OCI-LY7 (cell line): Measurements from ENCODE around the gene BRME1. TPM values are rescaled to one million over a fixed set of nuclear protein-coding genes. Genes with fewer than 3 reads are reported as not detected.

Experiments used
- BruUV-seq: library from RNA; stranded (reverse); fragments of 400-500 nt; replicated peaks from 2 replicates; lab custom pipeline; 2021; lab: Mats Ljungman, UMichigan
- CTCF ChIA-PET: fragments of 300-600 bp; sonication (Branson Sonifier 250); formaldehyde crosslinking; loops from one replicate; lab custom pipeline; 2022; ENCODE audit warnings: antibody characterized with exemption; ENCODE audit not compliant: unreplicated experiment; lab: Charles Lee
- POLR2A ChIA-PET: fragments of 300-600 bp; sonication (Branson Sonifier 250); formaldehyde crosslinking; loops from one replicate; lab custom pipeline; 2022; ENCODE audit warnings: antibody characterized with exemption; lab: Charles Lee
- DNase-seq: peaks from one replicate; pipeline ENCODE4 v3.0.0-alpha.2; 2015; ENCODE audit warnings: low spot score
- H2AFZ ChIP-seq: fragments of 200-600 bp; sonication (generic), shearing (Covaris generic); 2 replicates; pipeline ENCODE4 v1.6.1; 2014; ENCODE audit warnings: mild to moderate bottlenecking, antibody characterized with exemption, low read length, moderate library complexity
- H3K27ac ChIP-seq: fragments of 200-600 bp; sonication (generic); 2 replicates; pipeline ENCODE4 v1.5.1; 2014; ENCODE audit warnings: mixed run types, low read depth, mild to moderate bottlenecking, moderate library complexity, low read length, inconsistent platforms; ENCODE audit not compliant: poor library complexity, severe bottlenecking
- H3K36me3 ChIP-seq: fragments of 200-600 bp; sonication (generic); 2 replicates; pipeline ENCODE4 v1.6.1; 2014; ENCODE audit warnings: mild to moderate bottlenecking, antibody characterized with exemption, low read length, moderate library complexity, mixed read lengths; ENCODE audit not compliant: insufficient read depth
- H3K4me1 ChIP-seq: fragments of 200-600 bp; sonication (generic); 2 replicates; pipeline ENCODE4 v1.5.1; 2014; ENCODE audit warnings: mild to moderate bottlenecking, low read length; ENCODE audit not compliant: insufficient read depth, poor library complexity, severe bottlenecking
- H3K4me2 ChIP-seq: fragments of 200-600 bp; sonication (generic); 2 replicates; pipeline ENCODE4 v1.6.1; 2014; ENCODE audit warnings: mild to moderate bottlenecking, low read length
- H3K4me3 ChIP-seq: fragments of 200-600 bp; sonication (generic); 2 replicates; pipeline ENCODE4 v1.5.1; 2014; ENCODE audit warnings: mild to moderate bottlenecking, low read depth, low read length; ENCODE audit not compliant: poor library complexity, severe bottlenecking
- H3K79me2 ChIP-seq: fragments of 200-600 bp; sonication (generic); 2 replicates; pipeline ENCODE4 v1.6.1; 2016; ENCODE audit warnings: low read depth, mild to moderate bottlenecking, low read length, moderate library complexity, mixed read lengths; ENCODE audit not compliant: insufficient read depth
- H3K9me2 ChIP-seq: fragments of 200-600 bp; sonication (generic); 2 replicates; pipeline ENCODE4 v1.6.1; 2016; ENCODE audit warnings: mild to moderate bottlenecking, low read length, mixed read lengths; ENCODE audit not compliant: insufficient read depth
- H3K9me3 ChIP-seq: fragments of 200-600 bp; sonication (generic); 2 replicates; pipeline ENCODE4 v1.6.1; 2014; ENCODE audit warnings: mild to moderate bottlenecking, mixed run types, low read length, mixed read lengths
- H4K20me1 ChIP-seq: fragments of 200-600 bp; sonication (generic); 2 replicates; pipeline ENCODE4 v1.6.1; 2014; ENCODE audit warnings: mild to moderate bottlenecking, antibody characterized with exemption, low read length, moderate library complexity, mixed read lengths; ENCODE audit not compliant: insufficient read depth
- CTCF ChIP-seq: fragments of 200-600 bp; sonication (generic); conservative IDR thresholded peaks from 2 replicates; pipeline ENCODE4 v1.5.1; 2014; ENCODE audit warnings: mild to moderate bottlenecking, antibody characterized with exemption, low read length, moderate library complexity, mixed read lengths
- EZH2phosphoT487 ChIP-seq: fragments of 200-600 bp; sonication (generic); IDR thresholded peaks from 2 replicates; pipeline ENCODE4 v1.6.1; 2018; ENCODE audit warnings: low read depth, borderline replicate concordance, mild to moderate bottlenecking, mixed run types, antibody characterized with exemption, low read length, moderate library complexity, mixed read lengths
- intact Hi-C: fragments of 100-400 bp; cut with micrococcal nuclease; formaldehyde crosslinking; loops from one replicate; pipeline ENCODE4 v1.10.0; 2022; ENCODE audit not compliant: unreplicated experiment
- total RNA-seq, 2 experiments: library from RNA; depleted of rRNA in 1 of 2; stranded (reverse); fragments of >200 nt in 1 of 2; shearing (Covaris generic) in 1 of 2; gene quantifications; 2 replicates each; pipeline ENCODE4 v1.2.3, GENCODE V29; 2014 to 2022

BRME1 gene
- total RNA-seq, 2 experiments from 2014 or later = 2.5 to 7.2 TPM

DNA sequence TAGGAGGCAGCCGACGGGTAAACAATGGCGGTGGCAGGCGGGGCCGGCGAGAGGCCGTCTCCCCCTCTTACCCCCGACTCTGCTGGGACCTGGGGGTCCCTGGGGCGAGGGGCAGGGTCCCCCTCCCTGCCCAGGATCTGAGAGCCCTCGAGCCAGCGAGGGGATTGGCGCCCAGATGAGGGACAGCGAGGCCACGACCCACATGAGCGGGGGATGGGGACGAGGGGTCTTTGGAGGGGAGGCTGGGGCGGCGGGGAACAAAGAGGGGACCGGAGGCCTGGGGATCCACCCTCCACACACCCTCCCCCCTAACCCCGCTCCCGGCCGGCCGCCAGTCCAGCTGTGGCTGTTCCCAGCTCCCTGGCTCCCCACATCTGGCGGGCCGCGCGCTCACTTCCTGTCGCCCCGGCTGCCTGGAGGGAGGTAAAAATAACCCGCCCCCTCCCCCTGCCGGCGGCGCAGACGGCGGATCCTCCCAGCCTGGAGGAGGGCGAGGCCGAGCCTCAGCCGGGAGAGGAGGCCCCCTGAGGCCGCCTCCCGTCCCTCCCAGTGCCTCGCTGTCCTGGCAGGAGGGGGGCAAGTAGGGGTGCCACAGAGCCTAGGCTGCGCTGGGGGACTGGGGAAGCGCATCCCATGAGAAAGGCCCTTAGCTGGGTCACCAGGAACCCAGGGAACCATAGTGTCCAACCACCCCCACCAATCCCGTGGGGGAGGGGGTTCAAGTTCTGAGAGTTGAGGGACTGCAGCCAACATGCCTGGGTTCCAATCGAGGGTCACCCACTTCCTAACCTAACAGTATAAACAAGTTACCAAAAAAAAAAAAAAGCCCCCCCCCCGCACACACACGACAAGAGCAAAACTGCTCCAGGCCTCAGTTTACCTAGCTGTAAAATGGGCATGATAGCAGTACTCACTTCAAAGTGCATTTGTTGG, 58.2 kb downstream of the BRME1 start:
- Histone ChIP-seq H3K4me2 (peak overlapping the region; percentile 86), H3K4me3 (peak overlapping the region; percentile 64), H3K9me2 (no peaks in the 10 kb centered on the region), H4K20me1 (no peaks in the 10 kb centered on the region), H3K79me2 (no peaks in the 10 kb centered on the region), H2AFZ (peak overlapping the region; percentile 86), H3K4me1 (peaks cover 36% of the 10 kb centered on the region), H3K27ac (peak overlapping the region; percentile 47), H3K36me3 (no peaks in the 10 kb centered on the region), H3K9me3 (no peaks in the 10 kb centered on the region)
- TF ChIP-seq EZH2phosphoT487 = no peak
- CTCF ChIA-PET = interaction anchor here (0.5 kb wide), 1 partner anchor 409 kb away, joined by 7 read pairs; no protein-coding TSS in a partner anchor
- peak; percentile 70 for DNase-seq
- POLR2A ChIA-PET = interaction anchor here (0.7 kb wide), 1 partner anchor 38 kb away, joined by 5 read pairs; no protein-coding TSS in a partner anchor
- intact Hi-C loops = no loop called here
- BruUV-seq = no TSS peak

- H3K9me2 ChIP-seq = no peaks in the 10 kb centered on the region
- TF ChIP-seq CTCF (no peak), EZH2phosphoT487 (no peak)
- no peaks in the 10 kb centered on the region for H4K20me1 ChIP-seq
- H3K36me3 ChIP-seq = no peaks in the 10 kb centered on the region
- peaks cover 41% of the 10 kb centered on the region for H3K4me1 ChIP-seq
- BruUV-seq = no TSS peak
- H3K9me3 ChIP-seq = no peaks in the 10 kb centered on the region
- H3K27ac ChIP-seq = peak overlapping the region; percentile 47
- peak; percentile 80 for DNase-seq
- H3K4me3 ChIP-seq = peak overlapping the region; percentile 64
- peak overlapping the region; percentile 86 for H2AFZ ChIP-seq
- peak overlapping the region; percentile 86 for H3K4me2 ChIP-seq
- H3K79me2 ChIP-seq = no peaks in the 10 kb centered on the region
- POLR2A ChIA-PET = interaction anchor here (0.7 to 0.9 kb wide), 2 partner anchors 10 to 39 kb away, joined by 5 read pairs; no protein-coding TSS in a partner anchor
- CTCF ChIA-PET = no interaction called here
- intact Hi-C loops = no loop called here
Observed at GRCh38 chr19:13846557-13847406, 59.1 kb downstream of the BRME1 start.

- H3K36me3 ChIP-seq = no peaks in the 10 kb centered on the region
- no peaks in the 10 kb centered on the region for H3K9me2 ChIP-seq
- no peak overlapping the region for H3K4me3 ChIP-seq
- BruUV-seq = no TSS peak
- CTCF ChIA-PET = interaction anchor here (0.7 kb wide), 1 partner anchor 293 kb away, joined by 10 read pairs; no protein-coding TSS in a partner anchor
- no peaks in the 10 kb centered on the region for H3K79me2 ChIP-seq
- no peaks in the 10 kb centered on the region for H3K9me3 ChIP-seq
- H3K4me1 ChIP-seq = peaks cover 59% of the 10 kb centered on the region
- H3K27ac ChIP-seq = no peak overlapping the region
- H4K20me1 ChIP-seq = no peaks in the 10 kb centered on the region
- DNase-seq = no peak
- no peak overlapping the region for H3K4me2 ChIP-seq
- TF ChIP-seq CTCF (no peak), EZH2phosphoT487 (no peak)
- POLR2A ChIA-PET = interaction anchor here (0.6 kb wide), 1 partner anchor 516 kb away, joined by 3 read pairs; no protein-coding TSS in a partner anchor
- intact Hi-C loops = no loop called here
- no peak overlapping the region for H2AFZ ChIP-seq
Observed at GRCh38 chr19:13844130-13844631, 61.7 kb downstream of the BRME1 start.
